Measurements from ENCODE around the gene GALNT18. TPM values are rescaled to one million over a fixed set of nuclear protein-coding genes. Genes with fewer than 3 reads are reported as not detected.

GALNT18 gene
- total and polyA plus RNA-seq, 5 donors: 17.5 to 32.2 (median 21.0) TPM

Small RNA genes within 50 kb of the gene (microRNA-seq; reads per million reads assigned to microRNA genes)
- gene MIR4299: 0 reads per million in 2 donors

Other genes with a start within 250 kb of the GALNT18 start
- gene USP47, start 220.0 kb upstream of the GALNT18 start, total RNA-seq: 10 to 100 TPM; 51.7 to 57.3 (median 54.7) TPM
- 35.3 TPM for gene USP47, start 220.0 kb upstream of the GALNT18 start, polyA plus RNA-seq